ENCODE measurements around the gene PPP1R13B.

GRCh38 chr14:103694572-103695026 is 152.8 kb downstream of the PPP1R13B start:
- TF ChIP-seq CTCF (IDR thresholded peaks at IDR 0.05; ENCODE audit: low read length) (peak; percentile 31; the same call in 1 of the 2 replicates), EZH2 (IDR thresholded peaks at IDR 0.05; ENCODE audit: borderline replicate concordance, low read length) (no peak)
